Esophagus squamous epithelium (tissue), 4 donors: ENCODE measurements around the gene TNF.

Experiments used
- POLR2A ChIP-seq, 4 donors: fragments of 450-650 bp; IDR thresholded peaks; one replicate each; pipeline ENCODE4 v1.6.1; 2017; ENCODE audit warnings: antibody characterized with exemption in 4 of 4, mild to moderate bottlenecking in 4 of 4, moderate library complexity in 3 of 4
- TF ChIP-seq, protein P1 (sequence below), 6 experiments: fragments of 450-650 bp in 4 of 6; fragments of 200-600 bp in 2 of 6; sonication (generic) in 2 of 6; IDR thresholded peaks; one replicate each; pipeline ENCODE4 v1.5.1; 2016 to 2019; ENCODE audit warnings: antibody characterized with exemption in 6 of 6, mild to moderate bottlenecking in 4 of 6, moderate library complexity in 4 of 6

- TF ChIP-seq, protein P1, sequence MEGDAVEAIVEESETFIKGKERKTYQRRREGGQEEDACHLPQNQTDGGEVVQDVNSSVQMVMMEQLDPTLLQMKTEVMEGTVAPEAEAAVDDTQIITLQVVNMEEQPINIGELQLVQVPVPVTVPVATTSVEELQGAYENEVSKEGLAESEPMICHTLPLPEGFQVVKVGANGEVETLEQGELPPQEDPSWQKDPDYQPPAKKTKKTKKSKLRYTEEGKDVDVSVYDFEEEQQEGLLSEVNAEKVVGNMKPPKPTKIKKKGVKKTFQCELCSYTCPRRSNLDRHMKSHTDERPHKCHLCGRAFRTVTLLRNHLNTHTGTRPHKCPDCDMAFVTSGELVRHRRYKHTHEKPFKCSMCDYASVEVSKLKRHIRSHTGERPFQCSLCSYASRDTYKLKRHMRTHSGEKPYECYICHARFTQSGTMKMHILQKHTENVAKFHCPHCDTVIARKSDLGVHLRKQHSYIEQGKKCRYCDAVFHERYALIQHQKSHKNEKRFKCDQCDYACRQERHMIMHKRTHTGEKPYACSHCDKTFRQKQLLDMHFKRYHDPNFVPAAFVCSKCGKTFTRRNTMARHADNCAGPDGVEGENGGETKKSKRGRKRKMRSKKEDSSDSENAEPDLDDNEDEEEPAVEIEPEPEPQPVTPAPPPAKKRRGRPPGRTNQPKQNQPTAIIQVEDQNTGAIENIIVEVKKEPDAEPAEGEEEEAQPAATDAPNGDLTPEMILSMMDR (IDR thresholded peaks at IDR 0.05), result no peak
- TF ChIP-seq POLR2A (IDR thresholded peaks at IDR 0.05), result no peak
Observed at GRCh38 chr6:31574106-31575061, 981 bp upstream of the TNF start.
